ENCODE data around the gene IFT27.

GRCh38 chr22:36768141-36768540 is 7.8 kb downstream of the IFT27 start:
- no peak for TF ChIP-seq CTCF (conservative IDR thresholded peaks at IDR 0.05; ENCODE audit: low read depth in 2 of 2)
- no peak for TF ChIP-seq ZNF331 (CRISPR knock-in tag; IDR thresholded peaks at IDR 0.05; ENCODE audit: low read depth)
- no peak for TF ChIP-seq CREB1 (CRISPR knock-in tag; IDR thresholded peaks at IDR 0.05; ENCODE audit: low read depth)
- TF ChIP-seq REST (IDR thresholded peaks at IDR 0.05; ENCODE audit: unreplicated experiment) = no peak
- no peak for TF ChIP-seq POLR2AphosphoS5 (IDR thresholded peaks at IDR 0.05; ENCODE audit: low read depth)
- TF ChIP-seq EZH2 (IDR thresholded peaks at IDR 0.05; ENCODE audit: low read depth, unreplicated experiment) = no peak
- no peak for TF ChIP-seq NANOG (IDR thresholded peaks at IDR 0.05; ENCODE audit: borderline replicate concordance)
- no peak for TF ChIP-seq ETS1 (IDR thresholded peaks at IDR 0.05)
- no peak for TF ChIP-seq EZH2phosphoT487 (IDR thresholded peaks at IDR 0.05; ENCODE audit: unreplicated experiment)
- no peak for TF ChIP-seq ZNF114 (CRISPR knock-in tag; IDR thresholded peaks at IDR 0.05)
- TF ChIP-seq JUNB (IDR thresholded peaks at IDR 0.05; ENCODE audit: unreplicated experiment) = no peak
- TF ChIP-seq ZNF462 (CRISPR knock-in tag; IDR thresholded peaks at IDR 0.05) = no peak
- no peak for TF ChIP-seq STAT1 (IDR thresholded peaks at IDR 0.05; ENCODE audit: unreplicated experiment)

All from GM23338 (cell line).